GM21717 (cell line): ENCODE measurements around the gene KANK4.
"Not testable (repeated sequence)": the region's sequence is repeated elsewhere in the genome, so short reads cannot be mapped to it uniquely, and the experiment has no call there.

Experiments used
- ATAC-seq: cut with Tn5 transposase; IDR thresholded peaks from one replicate; pipeline ENCODE4 v1.9.1; 2021; ENCODE audit warnings: mild to moderate bottlenecking, moderate library complexity; ENCODE audit not compliant: unreplicated experiment

Gene KANK4

DNA sequence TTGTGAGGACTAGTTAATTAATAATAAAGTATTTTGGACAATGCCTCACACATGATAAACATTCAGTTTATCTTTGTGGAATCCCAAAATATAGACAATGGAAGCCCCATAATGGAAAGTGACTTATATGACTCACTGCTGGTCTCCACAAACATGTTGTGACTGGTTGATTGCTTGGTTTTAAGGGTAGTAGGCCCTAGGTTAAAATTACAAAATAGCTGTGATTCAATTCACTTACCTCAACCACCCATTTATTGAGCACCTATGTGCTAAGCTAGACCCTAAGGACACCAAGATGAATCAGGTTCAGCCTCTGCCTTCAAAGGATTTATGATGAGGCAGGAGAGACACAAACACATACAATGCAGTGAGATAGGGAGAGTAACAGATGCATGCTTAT, 42.4 kb downstream of the KANK4 start:
- ATAC-seq, result no peak

DNA sequence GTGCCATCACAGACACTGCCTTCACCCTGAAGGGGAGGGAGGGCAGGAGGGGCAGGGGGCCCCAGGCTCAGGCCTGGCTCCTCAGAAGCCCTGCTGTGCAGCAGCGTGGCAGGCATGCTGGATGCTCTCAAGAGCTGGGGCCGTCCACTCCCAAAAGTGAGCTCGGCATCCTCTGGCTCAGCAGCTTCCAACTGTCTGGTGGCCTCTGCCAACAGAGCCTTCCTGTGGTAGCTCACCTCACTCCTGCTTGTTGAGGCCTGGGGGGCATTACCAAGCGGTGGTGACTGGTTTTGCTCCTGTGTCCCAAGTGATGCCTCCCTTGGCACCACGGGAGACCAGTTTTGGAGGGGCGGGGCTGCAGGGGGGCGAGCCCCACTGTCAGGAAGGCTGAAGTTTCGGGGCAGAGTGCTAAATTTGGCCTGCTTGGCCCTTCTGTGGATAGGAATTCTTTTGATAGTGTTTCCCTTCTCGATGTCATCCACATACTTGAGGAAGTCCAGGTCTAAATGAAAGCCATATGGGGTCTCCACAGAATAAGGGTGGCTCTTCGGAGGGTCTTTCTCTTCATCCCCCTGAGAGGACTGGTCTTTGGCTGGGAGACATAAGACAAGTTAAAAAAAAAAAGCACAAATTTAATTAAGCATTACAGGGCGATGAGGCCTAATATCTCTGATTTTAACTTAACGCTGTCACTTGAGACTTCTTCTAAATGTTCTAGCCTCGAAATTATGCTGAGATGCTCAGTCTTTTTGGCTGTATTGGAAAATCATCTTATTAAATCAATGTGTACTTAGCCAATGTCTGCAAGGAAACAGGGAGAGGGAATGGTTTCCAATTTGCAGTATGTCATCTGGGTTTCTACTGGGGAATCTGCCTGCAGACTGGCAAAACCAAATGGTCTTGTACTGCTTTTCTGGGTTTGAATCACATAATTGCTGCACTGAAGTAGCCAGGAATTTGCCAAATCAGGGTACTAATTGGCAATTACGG, 44.4 kb downstream of the KANK4 start:
- no peak for ATAC-seq

DNA sequence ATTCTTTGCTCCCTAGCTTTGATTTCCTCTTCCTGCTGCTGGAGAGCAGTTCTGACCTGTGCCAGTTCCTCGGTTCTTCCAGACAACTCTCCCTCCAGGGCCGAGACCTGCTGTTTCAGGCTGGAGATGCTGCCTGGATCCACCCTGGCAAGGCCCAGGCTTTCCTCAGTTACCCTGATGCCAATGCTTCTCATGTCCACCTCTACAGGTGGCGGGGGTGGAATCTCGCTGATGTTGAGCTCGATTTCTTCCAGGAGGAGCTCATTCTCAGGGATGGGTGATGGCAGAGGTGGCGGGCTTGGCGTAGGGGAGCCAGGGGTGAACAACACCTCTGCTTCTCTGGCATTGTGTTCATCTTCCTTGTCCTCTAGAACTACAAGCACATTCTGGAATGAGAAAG, 45.3 kb downstream of the KANK4 start:
- ATAC-seq, result no peak

DNA sequence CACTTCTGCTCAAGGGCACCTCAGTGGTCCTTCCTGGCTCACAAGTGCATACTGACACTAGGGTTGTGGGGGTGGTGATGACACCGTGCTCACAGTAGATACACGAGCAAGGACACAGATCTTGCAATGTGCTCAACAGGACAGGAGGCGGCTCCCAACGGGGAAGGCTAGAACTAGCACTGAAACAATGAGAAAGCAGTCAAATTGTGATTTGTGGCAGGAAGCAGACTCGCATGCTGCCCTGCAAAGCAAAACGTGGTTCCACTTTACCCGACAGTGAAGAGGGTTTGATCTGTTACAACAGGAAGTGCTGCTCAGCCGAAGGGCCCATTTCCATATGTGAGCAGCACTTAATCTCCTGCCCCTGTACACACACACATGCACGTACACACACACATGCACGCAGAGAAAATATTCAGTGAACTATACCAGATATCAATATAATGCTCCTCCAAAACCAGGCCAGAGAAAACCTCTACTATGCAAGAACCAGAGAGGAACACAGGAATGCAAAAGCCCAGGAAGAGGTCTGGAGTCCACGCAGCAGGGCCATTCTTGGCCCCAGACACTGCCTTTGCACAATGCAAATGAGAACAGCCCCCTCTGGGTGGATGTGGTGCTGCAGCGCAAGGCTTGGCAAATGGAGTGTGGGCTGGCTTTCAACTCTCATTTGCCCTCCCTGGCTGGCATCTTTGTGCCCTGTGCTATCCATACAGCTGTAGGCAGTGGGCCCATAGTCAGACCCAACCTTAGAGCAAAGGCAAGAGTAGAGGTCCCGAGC, 47.1 kb downstream of the KANK4 start:
- peak; percentile 78 for ATAC-seq

DNA sequence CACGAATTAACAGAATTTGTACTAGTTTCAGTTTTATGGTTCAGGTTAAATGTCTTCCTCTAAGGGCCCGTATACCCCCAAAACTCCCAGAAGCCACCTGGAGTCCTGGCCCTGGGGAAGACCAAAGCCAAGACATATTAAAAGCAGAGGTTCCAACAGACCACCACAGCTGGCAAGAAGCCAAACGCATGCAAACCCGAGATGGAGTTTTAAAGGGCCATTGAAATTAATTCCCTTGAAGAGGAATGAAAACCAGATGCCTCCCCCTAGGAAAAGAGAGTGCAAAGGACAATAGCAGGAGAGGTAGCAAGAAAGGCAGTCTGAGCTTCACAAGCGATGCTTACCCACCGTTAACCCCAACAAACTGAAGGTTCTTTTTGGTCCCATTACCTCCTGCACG, 48.1 kb downstream of the KANK4 start:
- ATAC-seq, result no peak

DNA sequence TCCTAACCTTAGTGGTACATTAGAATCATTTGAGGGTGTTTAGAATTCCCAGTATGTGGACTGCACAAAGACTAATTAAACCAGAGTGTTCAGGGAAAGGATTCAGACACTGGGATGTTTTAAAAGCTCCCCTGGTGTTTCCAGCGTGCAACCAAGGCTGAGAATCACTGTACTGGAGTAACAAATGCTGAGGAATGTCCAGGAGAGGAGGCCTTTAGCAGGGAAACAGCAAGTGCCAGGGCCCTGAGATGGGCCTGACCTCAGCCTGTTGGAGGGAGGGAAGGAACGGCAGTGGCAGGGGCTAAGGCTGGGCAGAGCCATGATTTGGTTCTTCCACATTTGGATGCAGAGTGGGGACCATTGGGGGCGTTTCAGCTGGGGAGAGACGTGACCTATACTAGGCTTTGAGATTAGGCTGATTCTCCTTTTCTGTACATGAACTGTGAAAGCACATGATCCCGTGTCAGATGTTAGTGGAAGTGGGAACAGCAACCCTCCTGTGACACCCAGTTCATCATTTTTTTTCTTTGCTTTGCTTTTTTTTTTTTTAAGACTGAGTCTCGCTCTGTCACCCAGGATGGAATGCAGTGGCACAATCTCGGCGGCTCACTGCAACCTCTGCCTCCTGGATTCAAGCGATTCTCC, 49.3 kb downstream of the KANK4 start:
- no peak for ATAC-seq

DNA sequence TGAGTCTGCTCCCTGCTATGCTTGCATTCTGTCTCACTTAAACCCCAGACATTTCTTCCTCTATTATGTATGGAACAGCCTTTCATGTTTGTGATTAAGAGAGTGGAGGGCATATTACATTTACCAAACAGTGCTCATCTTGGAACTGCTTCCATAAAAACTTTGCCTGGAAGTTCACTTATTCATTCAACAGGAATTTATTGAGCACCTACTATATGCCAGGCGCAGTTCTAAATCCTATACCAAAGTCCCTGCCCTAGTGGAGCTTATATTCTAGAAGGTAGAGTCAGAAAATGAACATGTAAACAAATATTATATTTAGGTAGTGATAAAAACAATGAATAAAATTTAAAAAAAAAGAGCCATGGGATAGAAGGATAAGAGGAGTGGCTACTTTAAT, 49.8 kb downstream of the KANK4 start:
- ATAC-seq, result no peak

DNA sequence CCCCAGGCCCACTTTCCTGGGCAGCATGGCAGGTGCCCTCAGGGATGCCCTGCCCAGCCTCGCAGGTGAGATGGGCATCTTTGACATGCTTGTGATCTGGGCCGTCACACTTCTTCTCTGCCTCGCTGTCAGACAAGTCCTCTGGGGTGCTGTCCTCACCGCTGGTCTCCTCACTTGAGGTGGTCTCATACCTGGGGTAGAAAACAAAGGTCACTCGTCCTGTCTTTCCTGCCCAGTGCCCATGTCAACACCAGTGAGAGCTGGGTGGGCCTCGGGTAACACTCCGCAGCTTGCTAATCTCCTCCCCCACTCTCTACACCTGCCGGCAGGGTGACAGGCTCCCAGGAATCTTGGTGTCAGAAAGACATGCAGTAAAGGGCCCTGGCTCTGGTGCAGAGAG, 50.9 kb downstream of the KANK4 start:
- no peak for ATAC-seq

DNA sequence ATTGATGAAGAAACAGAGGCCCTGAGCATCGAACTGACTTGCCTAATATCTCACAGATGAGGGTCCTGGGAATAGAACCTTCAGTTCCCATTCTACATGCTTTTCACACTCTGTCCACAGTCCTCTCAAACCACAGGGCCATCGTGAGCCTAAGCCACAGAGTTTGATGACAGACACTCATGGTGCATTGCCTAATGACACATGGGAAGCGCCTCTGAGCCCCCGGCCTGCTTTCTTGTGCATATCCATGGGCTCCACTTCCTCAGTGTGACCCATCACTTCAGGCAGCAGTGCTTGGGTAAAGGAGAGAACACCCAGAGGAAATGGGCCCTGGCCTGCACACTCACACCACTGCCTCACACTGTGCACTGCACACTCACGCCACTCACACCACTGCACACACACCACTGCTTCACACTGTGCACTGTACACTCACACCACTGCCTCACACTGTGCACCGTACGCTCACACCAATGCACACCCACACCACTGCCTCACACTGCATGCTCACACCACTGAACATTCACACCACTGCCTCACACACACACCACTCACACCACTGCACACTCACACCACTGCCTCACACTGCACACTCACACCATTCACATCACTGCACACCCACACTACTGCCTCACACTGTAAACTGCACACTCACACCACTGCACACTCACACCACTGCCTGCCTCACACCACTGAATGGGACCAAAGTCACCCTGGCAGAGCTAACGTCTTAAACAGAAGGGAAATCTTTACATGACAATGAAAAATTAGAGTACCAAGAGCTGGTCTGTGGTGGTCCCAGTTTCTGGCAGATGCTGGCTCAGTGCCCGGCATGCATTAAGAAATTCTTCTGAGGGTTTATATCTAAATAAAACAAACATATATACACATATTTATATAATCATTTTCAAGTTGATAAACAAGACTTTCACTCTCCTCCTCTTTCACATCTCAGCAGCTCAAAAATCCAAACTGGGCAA, 53.0 kb downstream of the KANK4 start:
- no peak for ATAC-seq

DNA sequence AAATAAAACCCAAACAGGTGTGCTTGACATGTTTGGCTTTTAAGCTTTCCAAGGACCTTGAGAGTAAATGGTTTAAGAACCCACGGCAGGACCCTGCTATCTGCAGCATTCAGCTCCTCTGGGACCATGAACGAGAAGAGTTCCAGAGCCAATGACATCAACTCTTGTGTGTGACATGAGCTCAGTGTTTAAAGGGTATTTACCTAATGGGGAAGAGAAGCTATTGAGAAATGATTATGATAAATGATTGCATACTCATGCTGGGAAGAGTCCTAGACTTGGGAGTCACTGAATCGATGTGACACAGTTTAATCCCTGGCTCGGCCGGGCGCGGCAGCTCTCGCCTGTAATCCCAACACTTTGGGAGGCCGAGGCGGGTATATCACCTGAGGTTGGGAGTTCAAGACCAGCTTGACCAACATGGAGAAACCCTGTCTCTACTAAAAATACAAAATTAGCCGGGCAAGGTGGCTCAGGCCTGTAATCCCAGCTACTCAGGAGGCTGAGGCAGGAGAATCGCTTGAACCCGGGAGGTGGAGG, 55.4 kb downstream of the KANK4 start:
- no peak for ATAC-seq

DNA sequence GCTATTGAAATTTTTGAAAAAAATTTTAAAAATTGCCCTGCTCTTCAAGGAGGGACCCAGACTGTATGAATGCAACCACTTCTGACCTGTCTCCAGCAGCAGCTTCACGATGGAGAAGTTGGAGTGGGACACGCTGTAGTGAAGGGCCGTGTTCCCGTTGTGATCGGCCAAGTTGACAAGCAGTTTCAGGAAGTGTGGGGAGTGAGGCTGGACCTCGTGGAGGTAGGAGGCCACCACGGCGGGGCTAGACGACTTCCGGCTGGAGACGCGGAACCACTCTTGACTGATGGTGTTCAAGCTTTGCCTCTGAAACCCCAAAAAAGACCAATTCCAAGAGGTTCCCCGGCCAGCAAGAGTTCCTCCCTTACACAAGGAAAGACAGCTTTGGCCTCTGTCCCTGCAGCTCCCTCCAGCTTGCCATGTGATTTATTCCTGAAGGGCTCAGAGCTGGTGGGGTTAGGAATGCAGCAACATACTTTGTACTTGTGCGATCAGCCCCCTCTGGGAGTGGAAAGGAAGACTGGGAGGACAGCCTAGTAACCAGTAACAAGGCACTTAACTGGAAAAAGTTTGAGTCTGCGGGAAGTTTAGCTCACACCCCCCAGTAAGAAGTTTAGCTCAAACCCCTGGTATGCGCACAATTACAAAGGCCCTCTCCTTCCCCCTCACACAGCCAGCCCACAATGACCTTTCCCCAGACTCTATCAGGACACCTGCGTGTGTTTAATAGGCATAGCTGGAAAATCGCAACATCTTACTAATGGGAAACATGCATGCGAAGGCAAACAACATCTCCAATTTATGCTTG, 56.0 kb downstream of the KANK4 start:
- ATAC-seq, result no peak

DNA sequence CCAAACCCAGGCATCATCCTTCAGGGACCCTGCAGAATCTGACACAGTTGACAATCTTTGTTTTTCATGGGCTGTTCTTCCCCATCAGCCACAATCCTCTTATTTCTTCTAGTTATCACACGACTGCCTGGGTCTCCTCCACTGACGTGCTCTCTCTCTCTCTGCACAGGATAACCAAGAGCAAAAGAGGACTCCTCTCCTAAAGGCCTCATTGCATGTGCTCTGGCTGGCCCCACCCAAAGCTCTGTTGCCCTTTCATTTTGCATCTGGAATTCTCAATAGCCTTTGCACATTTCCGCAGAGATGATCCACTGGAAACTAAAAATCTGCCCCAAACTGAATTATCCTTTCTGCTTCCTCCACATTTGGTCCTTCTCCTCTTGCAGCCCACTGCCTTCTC, 58.5 kb downstream of the KANK4 start:
- no peak for ATAC-seq

DNA sequence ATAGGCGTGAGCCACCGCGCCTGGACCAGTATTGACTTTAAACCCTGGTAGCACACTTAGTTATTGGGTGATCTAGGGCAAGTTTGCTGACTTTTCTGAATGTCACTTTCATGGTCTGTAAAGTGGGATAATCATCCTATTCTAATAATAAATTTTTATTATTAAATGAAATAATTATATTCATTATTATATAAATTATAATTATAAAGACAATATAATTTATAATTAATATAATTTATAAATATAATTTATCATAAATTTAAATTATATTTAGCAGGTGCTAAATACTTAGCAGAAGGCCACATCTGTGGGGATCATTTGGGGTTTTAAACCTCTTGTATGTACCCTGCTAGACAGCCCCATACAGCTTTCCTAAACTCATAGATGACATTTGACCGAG, 59.7 kb downstream of the KANK4 start:
- no peak for ATAC-seq

DNA sequence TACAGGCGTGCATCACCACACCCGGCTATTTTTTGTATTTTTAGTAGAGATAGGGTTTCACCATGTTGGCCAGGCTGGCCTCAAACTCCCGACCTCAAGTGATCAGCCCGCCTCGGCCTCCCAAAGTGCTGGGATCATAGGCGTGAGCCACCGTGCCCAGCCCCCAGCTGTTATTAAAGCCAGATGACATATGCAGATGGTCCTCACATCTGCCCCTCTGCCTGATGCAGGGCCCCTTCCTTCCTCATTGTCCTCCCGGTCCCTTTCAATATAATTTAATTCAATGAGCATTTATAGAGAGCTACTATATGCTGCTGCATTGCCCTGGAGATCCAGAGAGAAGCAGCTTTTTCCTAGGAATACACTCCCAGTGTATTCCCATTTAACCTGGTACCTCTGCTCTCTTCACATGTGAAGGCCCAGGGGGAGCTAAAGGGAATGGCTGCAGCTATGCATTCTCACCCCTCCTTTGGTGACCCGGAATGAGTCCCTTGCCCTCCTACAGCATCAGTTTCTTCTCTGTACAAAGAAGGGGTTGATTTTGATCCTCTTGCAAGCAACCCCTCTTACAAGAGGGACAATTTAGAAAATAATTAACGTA, 69.0 kb downstream of the KANK4 start:
- no peak for ATAC-seq

DNA sequence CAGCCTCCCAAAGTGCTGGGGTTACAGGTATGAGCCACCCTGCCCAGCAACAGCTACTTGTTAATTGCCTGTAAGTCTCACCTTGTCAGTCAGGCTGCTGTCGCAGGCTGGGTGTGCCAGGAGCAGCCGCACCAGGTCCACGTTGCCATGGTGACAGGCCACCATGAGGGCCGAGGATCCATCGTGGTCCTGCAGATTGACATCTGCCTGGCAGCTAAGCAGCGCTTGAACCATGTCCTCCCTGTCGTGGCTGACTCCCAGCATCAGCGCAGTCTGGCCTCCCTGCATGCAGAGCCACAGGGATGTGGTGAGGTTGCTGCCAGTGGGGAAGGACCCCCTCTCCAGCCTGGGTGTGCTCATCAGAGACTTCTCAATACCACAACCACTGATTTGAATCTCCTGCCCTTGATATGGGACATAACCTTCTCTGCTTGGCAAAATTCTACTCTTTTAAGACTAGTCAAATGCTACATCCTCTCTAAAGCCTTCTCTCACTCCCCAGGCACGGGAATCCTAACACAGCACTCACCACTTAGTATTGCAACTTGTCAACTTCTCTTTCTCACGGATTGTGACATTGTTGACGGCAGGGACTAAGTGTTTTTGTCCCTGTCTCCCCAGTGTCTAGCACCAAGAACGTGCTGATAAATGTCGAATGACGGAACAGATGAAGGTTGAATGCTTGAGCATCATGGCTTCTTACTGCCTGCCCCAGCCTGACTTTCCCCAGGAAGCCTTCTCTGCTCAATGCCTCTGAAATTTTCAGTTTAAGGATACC, 71.7 kb downstream of the KANK4 start:
- no peak for ATAC-seq

DNA sequence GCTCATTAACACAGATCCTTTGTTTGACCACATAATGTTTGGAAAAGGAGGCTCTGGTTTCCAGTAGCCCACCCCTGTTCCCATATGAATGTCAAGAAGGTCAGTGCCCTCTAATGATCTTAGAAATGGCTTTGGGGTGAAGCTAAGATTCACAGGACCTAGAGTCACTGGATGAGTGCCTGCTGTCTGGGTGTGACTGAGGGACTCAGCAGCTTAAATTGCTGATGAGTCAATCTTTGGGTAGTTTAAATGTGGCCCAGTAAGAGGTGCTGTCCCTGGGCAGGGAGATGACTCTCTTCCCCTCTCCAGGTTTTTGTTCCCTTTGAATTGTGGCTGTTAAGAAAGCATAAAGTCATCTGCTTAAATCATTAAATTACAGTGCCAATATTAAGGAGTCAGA, 74.0 kb downstream of the KANK4 start:
- no peak for ATAC-seq

DNA sequence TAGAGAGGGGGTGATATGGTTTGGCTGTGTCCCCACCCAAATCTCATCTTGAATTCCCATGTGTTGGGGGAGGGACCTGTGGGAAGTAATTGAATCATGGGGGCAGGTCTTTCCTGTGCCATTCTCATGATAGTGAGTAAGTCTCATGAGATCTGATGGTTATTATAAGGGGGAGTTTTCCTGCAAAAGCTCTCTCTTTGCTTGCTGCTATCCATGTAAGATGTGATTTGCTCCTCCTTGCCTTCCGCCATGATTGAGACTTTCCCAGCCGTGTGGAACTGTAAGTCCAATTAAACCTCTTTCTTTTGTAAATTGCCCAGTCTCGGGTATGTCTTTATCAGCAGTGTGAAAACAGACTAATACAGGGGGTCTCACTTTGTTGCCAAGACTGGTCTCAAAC, 74.9 kb downstream of the KANK4 start:
- not testable (repeated sequence) for ATAC-seq
